ENCODE data around the gene SOD2.
"Not testable (repeated sequence)": the region's sequence is repeated elsewhere in the genome, so short reads cannot be mapped to it uniquely, and the experiment has no call there.

The SOD2 gene

GRCh38 chr6:159716247-159717096 is 23.4 kb upstream of the SOD2 start:
- H3K4me3 ChIP-seq (ENCODE audit: low read length) = no peak overlapping the region
- no peaks in the 10 kb centered on the region for H3K9me3 ChIP-seq (ENCODE audit: control insufficient read depth, insufficient read depth, low read length)
- DNase-seq (ENCODE audit: low read depth, low spot score) = no peak
- no peak overlapping the region for H3K27ac ChIP-seq (ENCODE audit: low read length)
- no peaks in the 10 kb centered on the region for H3K4me1 ChIP-seq (ENCODE audit: control insufficient read depth, insufficient read depth, low read length)
- no peaks in the 10 kb centered on the region for H3K36me3 ChIP-seq (ENCODE audit: control insufficient read depth, insufficient read depth, low read length)
- no CpG with 5 or more reads among the region's 5 CpGs for WGBS (ENCODE audit: insufficient coverage, insufficient read length)
- no peaks in the 10 kb centered on the region for H3K27me3 ChIP-seq (ENCODE audit: control insufficient read depth, insufficient read depth, low read length)

GRCh38 chr6:159715605-159716004 is 22.6 kb upstream of the SOD2 start:
- WGBS (ENCODE audit: insufficient coverage, insufficient read length) = no CpG with 5 or more reads among the region's 3 CpGs
- Histone ChIP-seq H3K4me1 (ENCODE audit: control insufficient read depth, insufficient read depth, low read length) (no peaks in the 10 kb centered on the region), H3K4me3 (ENCODE audit: low read length) (no peak overlapping the region), H3K36me3 (ENCODE audit: control insufficient read depth, insufficient read depth, low read length) (no peaks in the 10 kb centered on the region), H3K27ac (ENCODE audit: low read length) (no peak overlapping the region), H3K27me3 (ENCODE audit: control insufficient read depth, insufficient read depth, low read length) (no peaks in the 10 kb centered on the region), H3K9me3 (ENCODE audit: control insufficient read depth, insufficient read depth, low read length) (no peaks in the 10 kb centered on the region)
- DNase-seq (ENCODE audit: low read depth, low spot score) = no peak

GRCh38 chr6:159715166-159715565 is 22.1 kb upstream of the SOD2 start:
- no peaks in the 10 kb centered on the region for H3K36me3 ChIP-seq (ENCODE audit: control insufficient read depth, insufficient read depth, low read length)
- no peaks in the 10 kb centered on the region for H3K27me3 ChIP-seq (ENCODE audit: control insufficient read depth, insufficient read depth, low read length)
- H3K4me1 ChIP-seq (ENCODE audit: control insufficient read depth, insufficient read depth, low read length) = no peaks in the 10 kb centered on the region
- H3K9me3 ChIP-seq (ENCODE audit: control insufficient read depth, insufficient read depth, low read length) = no peaks in the 10 kb centered on the region
- H3K4me3 ChIP-seq (ENCODE audit: low read length) = no peak overlapping the region
- H3K27ac ChIP-seq (ENCODE audit: low read length) = no peak overlapping the region
- DNase-seq (ENCODE audit: low read depth, low spot score) = no peak
- WGBS (ENCODE audit: insufficient coverage, insufficient read length) = no CpG with 5 or more reads among the region's 3 CpGs

- no peak for DNase-seq (ENCODE audit: low read depth, low spot score)
- no CpG with 5 or more reads among the region's 5 CpGs for WGBS (ENCODE audit: insufficient coverage, insufficient read length)
- H3K4me1 ChIP-seq (ENCODE audit: control insufficient read depth, insufficient read depth, low read length) = no peaks in the 10 kb centered on the region
- no peaks in the 10 kb centered on the region for H3K27me3 ChIP-seq (ENCODE audit: control insufficient read depth, insufficient read depth, low read length)
- no peaks in the 10 kb centered on the region for H3K9me3 ChIP-seq (ENCODE audit: control insufficient read depth, insufficient read depth, low read length)
- no peak overlapping the region for H3K27ac ChIP-seq (ENCODE audit: low read length)
- no peaks in the 10 kb centered on the region for H3K36me3 ChIP-seq (ENCODE audit: control insufficient read depth, insufficient read depth, low read length)
- no peak overlapping the region for H3K4me3 ChIP-seq (ENCODE audit: low read length)
Measured at GRCh38 chr6:159714404-159714803, 21.4 kb upstream of the SOD2 start.

GRCh38 chr6:159713984-159714383 is 20.9 kb upstream of the SOD2 start:
- no CpG with 5 or more reads among the region's 7 CpGs for WGBS (ENCODE audit: insufficient coverage, insufficient read length)
- Histone ChIP-seq H3K4me3 (ENCODE audit: low read length) (no peak overlapping the region), H3K36me3 (ENCODE audit: control insufficient read depth, insufficient read depth, low read length) (no peaks in the 10 kb centered on the region), H3K4me1 (ENCODE audit: control insufficient read depth, insufficient read depth, low read length) (no peaks in the 10 kb centered on the region), H3K27ac (ENCODE audit: low read length) (no peak overlapping the region), H3K27me3 (ENCODE audit: control insufficient read depth, insufficient read depth, low read length) (no peaks in the 10 kb centered on the region), H3K9me3 (ENCODE audit: control insufficient read depth, insufficient read depth, low read length) (no peaks in the 10 kb centered on the region)
- DNase-seq (ENCODE audit: low read depth, low spot score) = no peak

- DNase-seq (ENCODE audit: low read depth, low spot score); H3K27ac ChIP-seq (ENCODE audit: low read length); H3K36me3 ChIP-seq (ENCODE audit: control insufficient read depth, insufficient read depth, low read length); H3K4me3 ChIP-seq (ENCODE audit: low read length); H3K27me3 ChIP-seq (ENCODE audit: control insufficient read depth, insufficient read depth, low read length); H3K9me3 ChIP-seq (ENCODE audit: control insufficient read depth, insufficient read depth, low read length); H3K4me1 ChIP-seq (ENCODE audit: control insufficient read depth, insufficient read depth, low read length): not testable (repeated sequence)
- no CpG with 5 or more reads among the region's 3 CpGs for WGBS (ENCODE audit: insufficient coverage, insufficient read length)
Measured at GRCh38 chr6:159712389-159712788, 19.3 kb upstream of the SOD2 start.

GRCh38 chr6:159710603-159711002 is 17.6 kb upstream of the SOD2 start:
- H3K4me3 ChIP-seq (ENCODE audit: low read length); H3K27ac ChIP-seq (ENCODE audit: low read length): not testable (repeated sequence)
- no CpG with 5 or more reads among the region's 4 CpGs for WGBS (ENCODE audit: insufficient coverage, insufficient read length)

GRCh38 chr6:159701413-159701999 is 8.5 kb upstream of the SOD2 start:
- Histone ChIP-seq H3K4me3 (ENCODE audit: low read length) (no peak overlapping the region), H3K9me3 (ENCODE audit: control insufficient read depth, insufficient read depth, low read length) (no peaks in the 10 kb centered on the region), H3K4me1 (ENCODE audit: control insufficient read depth, insufficient read depth, low read length) (no peaks in the 10 kb centered on the region), H3K27ac (ENCODE audit: low read length) (no peak overlapping the region), H3K27me3 (ENCODE audit: control insufficient read depth, insufficient read depth, low read length) (no peaks in the 10 kb centered on the region), H3K36me3 (ENCODE audit: control insufficient read depth, insufficient read depth, low read length) (no peaks in the 10 kb centered on the region)
- no CpG with 5 or more reads among the region's 7 CpGs for WGBS (ENCODE audit: insufficient coverage, insufficient read length)
- no peak for DNase-seq (ENCODE audit: low read depth, low spot score)

More at GRCh38 chr6:159710603-159711002, 17.6 kb upstream of the SOD2 start:
- not testable (repeated sequence) for H3K27me3 ChIP-seq (ENCODE audit: control insufficient read depth, insufficient read depth, low read length); DNase-seq (ENCODE audit: low read depth, low spot score); H3K4me1 ChIP-seq (ENCODE audit: control insufficient read depth, insufficient read depth, low read length); H3K36me3 ChIP-seq (ENCODE audit: control insufficient read depth, insufficient read depth, low read length); H3K9me3 ChIP-seq (ENCODE audit: control insufficient read depth, insufficient read depth, low read length)

GRCh38 chr6:159700970-159701369 is 7.9 kb upstream of the SOD2 start:
- no peaks in the 10 kb centered on the region for H3K4me1 ChIP-seq (ENCODE audit: control insufficient read depth, insufficient read depth, low read length)
- H3K4me3 ChIP-seq (ENCODE audit: low read length) = no peak overlapping the region
- no peaks in the 10 kb centered on the region for H3K36me3 ChIP-seq (ENCODE audit: control insufficient read depth, insufficient read depth, low read length)
- H3K27me3 ChIP-seq (ENCODE audit: control insufficient read depth, insufficient read depth, low read length) = no peaks in the 10 kb centered on the region
- no peak overlapping the region for H3K27ac ChIP-seq (ENCODE audit: low read length)
- DNase-seq (ENCODE audit: low read depth, low spot score) = no peak
- no peaks in the 10 kb centered on the region for H3K9me3 ChIP-seq (ENCODE audit: control insufficient read depth, insufficient read depth, low read length)
- no CpG with 5 or more reads among the region's 1 CpG for WGBS (ENCODE audit: insufficient coverage, insufficient read length)

GRCh38 chr6:159695984-159696383 is 2.9 kb upstream of the SOD2 start:
- Histone ChIP-seq H3K36me3 (ENCODE audit: control insufficient read depth, insufficient read depth, low read length) (no peaks in the 10 kb centered on the region), H3K4me3 (ENCODE audit: low read length) (no peak overlapping the region), H3K27me3 (ENCODE audit: control insufficient read depth, insufficient read depth, low read length) (no peaks in the 10 kb centered on the region), H3K4me1 (ENCODE audit: control insufficient read depth, insufficient read depth, low read length) (peaks cover 7% of the 10 kb centered on the region), H3K9me3 (ENCODE audit: control insufficient read depth, insufficient read depth, low read length) (no peaks in the 10 kb centered on the region), H3K27ac (ENCODE audit: low read length) (no peak overlapping the region)
- DNase-seq (ENCODE audit: low read depth, low spot score) = no peak
- no CpG with 5 or more reads among the region's 2 CpGs for WGBS (ENCODE audit: insufficient coverage, insufficient read length)
